ENCODE results near the gene CSTF1.
"Not testable (repeated sequence)": the region's sequence is repeated elsewhere in the genome, so short reads cannot be mapped to it uniquely, and the experiment has no call there.

Gene CSTF1

DNA sequence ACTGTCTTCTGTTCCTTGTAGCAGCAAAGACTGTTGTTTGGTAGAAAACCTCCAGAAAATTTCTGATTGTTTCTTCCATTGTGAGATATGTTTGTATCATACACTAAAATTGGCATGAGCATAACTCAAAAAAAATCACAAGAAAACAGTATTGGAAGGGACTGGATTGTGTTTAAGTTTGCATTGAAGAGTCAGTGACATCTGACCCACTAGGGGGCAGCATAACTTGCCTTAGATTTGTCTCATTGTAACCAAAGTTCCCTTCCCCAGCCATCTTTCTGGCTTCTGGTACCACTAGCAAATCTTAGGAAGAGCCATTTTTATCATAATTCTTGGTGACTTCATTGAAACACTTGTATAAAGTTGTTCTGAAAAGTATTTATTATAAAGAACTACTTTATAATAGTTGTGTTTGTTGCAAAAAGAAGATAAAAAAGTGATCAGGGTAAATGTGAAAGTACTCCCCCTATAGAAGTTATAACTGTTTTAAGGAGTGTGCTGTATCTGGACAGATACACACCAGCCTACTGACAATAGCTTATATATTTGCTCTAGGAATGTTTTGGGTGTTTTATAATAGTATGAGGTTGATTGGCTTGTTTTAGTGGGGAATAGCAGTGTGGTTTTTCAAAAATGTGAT is 7.7 kb downstream of the CSTF1 start:
- Histone ChIP-seq H3K27me3 (ENCODE audit: insufficient read depth, low read depth, severe bottlenecking) (no peaks in the 10 kb centered on the region), H3K36me3 (peaks cover 94% of the 10 kb centered on the region), H3K4me3 (ENCODE audit: low read depth, low read length) (no peak overlapping the region), H3K27ac (no peak overlapping the region), H3K9me3 (ENCODE audit: severe bottlenecking) (no peaks in the 10 kb centered on the region)
- TF ChIP-seq, protein P1, sequence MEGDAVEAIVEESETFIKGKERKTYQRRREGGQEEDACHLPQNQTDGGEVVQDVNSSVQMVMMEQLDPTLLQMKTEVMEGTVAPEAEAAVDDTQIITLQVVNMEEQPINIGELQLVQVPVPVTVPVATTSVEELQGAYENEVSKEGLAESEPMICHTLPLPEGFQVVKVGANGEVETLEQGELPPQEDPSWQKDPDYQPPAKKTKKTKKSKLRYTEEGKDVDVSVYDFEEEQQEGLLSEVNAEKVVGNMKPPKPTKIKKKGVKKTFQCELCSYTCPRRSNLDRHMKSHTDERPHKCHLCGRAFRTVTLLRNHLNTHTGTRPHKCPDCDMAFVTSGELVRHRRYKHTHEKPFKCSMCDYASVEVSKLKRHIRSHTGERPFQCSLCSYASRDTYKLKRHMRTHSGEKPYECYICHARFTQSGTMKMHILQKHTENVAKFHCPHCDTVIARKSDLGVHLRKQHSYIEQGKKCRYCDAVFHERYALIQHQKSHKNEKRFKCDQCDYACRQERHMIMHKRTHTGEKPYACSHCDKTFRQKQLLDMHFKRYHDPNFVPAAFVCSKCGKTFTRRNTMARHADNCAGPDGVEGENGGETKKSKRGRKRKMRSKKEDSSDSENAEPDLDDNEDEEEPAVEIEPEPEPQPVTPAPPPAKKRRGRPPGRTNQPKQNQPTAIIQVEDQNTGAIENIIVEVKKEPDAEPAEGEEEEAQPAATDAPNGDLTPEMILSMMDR (IDR thresholded peaks at IDR 0.05; ENCODE audit: low read depth, low read length) = peak; percentile 76
- DNase-seq = peak; percentile 40

- no peaks in the 10 kb centered on the region for H3K27me3 ChIP-seq (ENCODE audit: insufficient read depth, low read depth, severe bottlenecking)
- H3K36me3 ChIP-seq = peaks cover 86% of the 10 kb centered on the region
- TF ChIP-seq, protein P1 (IDR thresholded peaks at IDR 0.05; ENCODE audit: low read depth, low read length) = no peak
- H3K27ac ChIP-seq = no peak overlapping the region
- DNase-seq = no peak
- H3K4me3 ChIP-seq (ENCODE audit: low read depth, low read length) = no peak overlapping the region
- no peaks in the 10 kb centered on the region for H3K9me3 ChIP-seq (ENCODE audit: severe bottlenecking)
Observed at GRCh38 chr20:56403465-56403864, 11.0 kb downstream of the CSTF1 start.

- peaks cover 67% of the 10 kb centered on the region for H3K36me3 ChIP-seq
- H3K4me3 ChIP-seq (ENCODE audit: low read depth, low read length); DNase-seq: not testable (repeated sequence)
Observed at GRCh38 chr20:56405356-56405755, 12.9 kb downstream of the CSTF1 start.

DNA sequence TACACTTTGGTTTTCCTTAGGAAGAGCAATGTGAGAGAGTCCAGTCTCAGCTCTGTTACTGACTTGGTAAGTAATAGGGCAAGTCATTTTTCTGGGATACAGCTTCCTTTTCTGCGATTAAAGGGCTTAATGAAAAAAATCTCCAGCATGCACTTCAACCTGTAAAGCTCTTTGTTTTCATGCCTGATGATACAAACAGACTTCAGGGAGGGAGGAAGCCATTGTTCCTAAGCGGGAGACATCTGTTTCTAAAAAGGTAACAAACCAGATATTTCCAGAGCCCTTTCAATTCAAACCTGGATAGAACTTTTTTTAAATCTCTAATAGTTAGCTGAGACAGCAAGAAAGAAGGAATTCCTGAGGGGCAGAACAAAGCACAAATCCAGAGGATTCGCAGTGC is 14.5 kb downstream of the CSTF1 start:
- Histone ChIP-seq H3K36me3 (peaks cover 51% of the 10 kb centered on the region), H3K4me3 (ENCODE audit: low read depth, low read length) (no peak overlapping the region), H3K27me3 (ENCODE audit: insufficient read depth, low read depth, severe bottlenecking) (no peaks in the 10 kb centered on the region), H3K27ac (no peak overlapping the region), H3K9me3 (ENCODE audit: severe bottlenecking) (no peaks in the 10 kb centered on the region)
- TF ChIP-seq, protein P1 (IDR thresholded peaks at IDR 0.05; ENCODE audit: low read depth, low read length) = no peak
- DNase-seq = no peak

More at GRCh38 chr20:56405356-56405755, 12.9 kb downstream of the CSTF1 start:
- not testable (repeated sequence) for H3K27ac ChIP-seq; H3K9me3 ChIP-seq (ENCODE audit: severe bottlenecking); H3K27me3 ChIP-seq (ENCODE audit: insufficient read depth, low read depth, severe bottlenecking)

GRCh38 chr20:56409521-56409920 is 17.1 kb downstream of the CSTF1 start:
- H3K27me3 ChIP-seq (ENCODE audit: insufficient read depth, low read depth, severe bottlenecking) = no peaks in the 10 kb centered on the region
- no peak for DNase-seq
- H3K9me3 ChIP-seq (ENCODE audit: severe bottlenecking) = no peaks in the 10 kb centered on the region
- H3K36me3 ChIP-seq = peaks cover 29% of the 10 kb centered on the region
- no peak overlapping the region for H3K4me3 ChIP-seq (ENCODE audit: low read depth, low read length)
- TF ChIP-seq, protein P1 (IDR thresholded peaks at IDR 0.05; ENCODE audit: low read depth, low read length) = no peak
- H3K27ac ChIP-seq = no peak overlapping the region

- Histone ChIP-seq H3K27me3 (ENCODE audit: insufficient read depth, low read depth, severe bottlenecking) (no peaks in the 10 kb centered on the region), H3K36me3 (peaks cover 26% of the 10 kb centered on the region), H3K9me3 (ENCODE audit: severe bottlenecking) (no peaks in the 10 kb centered on the region), H3K4me3 (ENCODE audit: low read depth, low read length) (no peak overlapping the region), H3K27ac (no peak overlapping the region)
- DNase-seq = no peak
- TF ChIP-seq, protein P1 (IDR thresholded peaks at IDR 0.05; ENCODE audit: low read depth, low read length) = no peak
Observed at GRCh38 chr20:56409956-56410355, 17.5 kb downstream of the CSTF1 start.

- not testable (repeated sequence) for H3K27me3 ChIP-seq (ENCODE audit: insufficient read depth, low read depth, severe bottlenecking); H3K9me3 ChIP-seq (ENCODE audit: severe bottlenecking); H3K4me3 ChIP-seq (ENCODE audit: low read depth, low read length); H3K27ac ChIP-seq; DNase-seq
- peaks cover 14% of the 10 kb centered on the region for H3K36me3 ChIP-seq
Observed at GRCh38 chr20:56411287-56411686, 18.8 kb downstream of the CSTF1 start.

Data from WERI-Rb-1 (cell line).